Kidney epithelial cell (primary cell): Measurements from ENCODE around the gene ABHD16A. TPM values are rescaled to one million over a fixed set of nuclear protein-coding genes. Genes with fewer than 3 reads are reported as not detected.

Experiments
- DNase-seq: peaks from one replicate; pipeline ENCODE4 v3.0.0-alpha.2; 2010; ENCODE audit warnings: low read depth
- H3K27me3 ChIP-seq: 2 replicates; pipeline ENCODE4 v1.6.0; 2011; ENCODE audit warnings: low read length; ENCODE audit not compliant: control insufficient read depth, insufficient read depth
- H3K36me3 ChIP-seq: 2 replicates; pipeline ENCODE4 v1.5.1; 2011; ENCODE audit warnings: low read length; ENCODE audit not compliant: control insufficient read depth, insufficient read depth
- H3K4me3 ChIP-seq: 2 replicates; pipeline ENCODE4 v1.5.1; 2011; ENCODE audit warnings: low read depth, mild to moderate bottlenecking, control low read depth, low read length
- CTCF ChIP-seq: IDR thresholded peaks from 2 replicates; pipeline ENCODE4 v1.5.1; 2011; ENCODE audit warnings: mild to moderate bottlenecking, moderate library complexity, low read length, control low read depth, inconsistent platforms; ENCODE audit not compliant: insufficient read depth, poor library complexity, severe bottlenecking
- total RNA-seq: library from RNA; depleted of rRNA; stranded (reverse); fragments of >200 nt; gene quantifications from 2 replicates; pipeline ENCODE4 v1.2.3, GENCODE V29; 2015

The ABHD16A gene
- total RNA-seq, 1 donor from 2014 or later = 43.8 TPM

DNA sequence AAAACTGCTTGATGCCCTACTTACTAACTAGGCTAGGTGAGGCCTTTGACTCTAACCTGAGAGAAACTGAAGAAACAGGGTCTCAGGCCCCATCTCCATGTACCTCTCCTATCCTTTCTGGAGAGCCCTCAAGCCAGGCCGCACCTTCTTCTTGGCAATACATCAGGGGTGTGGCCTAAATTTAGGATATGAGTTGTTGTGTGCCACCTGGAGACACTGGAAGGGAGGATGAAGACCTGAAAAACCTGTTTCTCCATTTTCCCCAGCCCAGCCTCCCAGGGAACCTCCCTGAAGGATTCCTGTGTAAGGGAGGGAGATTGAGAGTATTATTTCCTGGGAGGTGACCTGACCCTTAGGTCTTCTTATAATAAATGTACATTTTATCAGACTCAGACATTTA lies 15.1 kb upstream of the ABHD16A start:
- TF ChIP-seq CTCF = no peak
- DNase-seq = no peak
- no peak overlapping the region for H3K4me3 ChIP-seq
- peaks cover 5% of the 10 kb centered on the region for H3K27me3 ChIP-seq
- H3K36me3 ChIP-seq = no peaks in the 10 kb centered on the region

GRCh38 chr6:31717499-31718222 lies 14.5 kb upstream of the ABHD16A start:
- no peak for DNase-seq
- Histone ChIP-seq H3K4me3 (no peak overlapping the region), H3K27me3 (peaks cover 5% of the 10 kb centered on the region), H3K36me3 (no peaks in the 10 kb centered on the region)
- peak; percentile 16 for TF ChIP-seq CTCF

DNA sequence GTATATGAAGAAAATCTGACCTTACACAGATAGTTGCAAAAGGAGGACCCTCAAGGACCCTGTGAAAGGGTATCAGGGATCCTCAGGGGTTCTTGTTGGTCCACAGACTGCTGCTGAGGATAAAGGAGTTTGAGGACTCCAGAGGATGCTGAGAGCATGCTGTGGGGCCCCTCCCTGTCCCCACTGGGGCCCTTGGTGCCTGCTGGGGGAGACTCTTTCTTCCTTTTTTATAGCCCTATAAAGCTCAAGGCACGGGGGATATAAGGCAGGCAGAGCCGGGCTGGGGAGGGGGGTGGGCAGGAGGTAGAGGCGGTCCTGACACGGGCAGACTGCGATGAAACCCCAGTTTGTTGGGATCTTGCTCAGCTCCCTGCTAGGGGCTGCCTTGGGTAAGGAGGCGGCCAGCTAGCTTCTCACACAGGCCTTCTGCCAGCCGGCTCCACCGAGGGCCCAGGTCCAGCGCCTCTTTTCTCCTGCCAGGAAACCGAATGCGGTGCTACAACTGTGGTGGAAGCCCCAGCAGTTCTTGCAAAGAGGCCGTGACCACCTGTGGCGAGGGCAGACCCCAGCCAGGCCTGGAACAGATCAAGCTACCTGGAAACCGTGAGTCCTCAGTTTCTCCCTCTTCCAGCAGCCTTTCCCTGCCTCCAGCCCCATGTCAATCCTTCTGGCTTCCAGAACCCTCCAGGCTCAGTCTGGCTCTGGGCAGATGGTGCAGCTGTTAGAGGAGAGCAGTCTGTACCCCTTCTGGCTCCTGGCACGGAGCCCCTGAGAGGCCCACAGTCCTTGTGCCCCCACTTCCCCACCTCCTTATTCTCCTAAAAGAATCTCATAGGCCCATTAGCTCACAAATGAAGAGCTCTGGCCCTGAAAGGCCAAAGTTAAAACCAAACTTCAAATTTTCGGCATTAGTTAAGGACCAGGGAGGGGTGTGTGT lies 12.2 kb upstream of the ABHD16A start, which contains the start of gene LY6G6D:
Gene LY6G6D, plus strand, starts transcription at position 327 of the 937 bp plus-strand sequence. Its CDS starts 8 bp downstream, at position 335.
- TF ChIP-seq CTCF = no peak
- H3K27me3 ChIP-seq = peaks cover 7% of the 10 kb centered on the region
- no peaks in the 10 kb centered on the region for H3K36me3 ChIP-seq
- DNase-seq = no peak
- H3K4me3 ChIP-seq = no peak within 1 kb of the TSS

DNA sequence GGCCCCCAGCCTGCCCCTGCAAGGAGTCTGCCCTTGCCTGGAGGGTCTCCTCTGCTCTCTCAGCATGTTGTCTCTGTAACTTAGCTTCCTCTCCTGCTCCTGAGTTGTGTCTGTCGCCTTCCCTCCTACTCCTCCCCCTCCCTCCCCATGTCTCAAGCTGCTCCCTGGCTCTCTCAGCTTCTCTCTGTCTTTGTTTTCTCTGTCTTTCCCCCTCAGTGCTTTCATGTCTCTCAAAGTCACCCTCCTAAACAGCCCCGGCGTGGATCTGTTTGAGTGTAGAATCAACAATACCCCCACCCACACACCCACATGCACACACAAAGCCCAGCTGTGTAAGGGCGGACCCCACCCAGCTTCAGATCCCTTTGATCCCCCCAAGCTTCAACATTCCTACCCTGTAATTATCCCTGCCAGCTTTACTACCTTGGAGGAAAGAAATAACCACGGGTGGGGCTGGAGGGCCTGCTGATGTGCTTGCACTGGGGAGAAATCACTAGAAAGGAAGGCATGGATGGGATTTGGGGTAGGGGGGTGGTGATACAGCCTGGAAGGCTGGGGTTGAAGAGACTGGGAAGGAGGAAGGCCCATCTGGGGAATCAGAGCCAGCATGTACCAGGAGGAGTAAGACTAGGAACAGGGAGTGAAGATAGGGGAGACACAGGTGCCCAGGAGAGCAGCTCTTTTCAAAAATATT lies 11.0 kb upstream of the ABHD16A start:
- Histone ChIP-seq H3K4me3 (no peak overlapping the region), H3K27me3 (peaks cover 7% of the 10 kb centered on the region), H3K36me3 (no peaks in the 10 kb centered on the region)
- DNase-seq = no peak
- no peak for TF ChIP-seq CTCF

GRCh38 chr6:31713465-31713864 lies 10.3 kb upstream of the ABHD16A start:
- Histone ChIP-seq H3K27me3 (peaks cover 7% of the 10 kb centered on the region), H3K4me3 (no peak overlapping the region), H3K36me3 (no peaks in the 10 kb centered on the region)
- DNase-seq = no peak
- no peak for TF ChIP-seq CTCF
